Measurements from ENCODE around the gene PCCA.

GRCh38 chr13:100334214-100334613 lies 245.3 kb downstream of the PCCA start:
- TF ChIP-seq CREB1 (CRISPR knock-in tag; IDR thresholded peaks at IDR 0.05) (no peak), IRF2 (CRISPR knock-in tag; IDR thresholded peaks at IDR 0.05; ENCODE audit: borderline replicate concordance, low read depth) (no peak)
